Endothelial cell of umbilical vein (primary cell): ENCODE measurements around the gene NR6A1. TPM values are rescaled to one million over a fixed set of nuclear protein-coding genes. Genes with fewer than 3 reads are reported as not detected.

Experiments used
- BruUV-seq: library from RNA; stranded (reverse); fragments of 400-500 nt; replicated peaks from 2 replicates; lab custom pipeline; 2021; lab: Mats Ljungman, UMichigan
- CTCF ChIA-PET: fragments of 300-600, 350-600 bp; sonication (Branson Sonifier 250); formaldehyde crosslinking; loops from one replicate; lab custom pipeline; 2021; ENCODE audit warnings: antibody characterized with exemption, inconsistent platforms; lab: Charles Lee
- POLR2A ChIA-PET: fragments of 300-600, 350-600 bp; sonication (Branson Sonifier 250); formaldehyde crosslinking; loops from one replicate; lab custom pipeline; 2021; ENCODE audit warnings: antibody characterized with exemption, inconsistent platforms; lab: Charles Lee
- DNase-seq: peaks from one replicate; pipeline ENCODE4 v3.0.0-alpha.2; 2011; ENCODE audit warnings: low read depth, low spot score
- FAIRE-seq: peaks from 2 replicates; lab custom pipeline; 2011; peaks lifted over from hg19 to GRCh38; lab: Jason Lieb, UNC
- H2AFZ ChIP-seq: 2 replicates; pipeline ENCODE4 v1.6.0; 2012; ENCODE audit warnings: low read depth, low read length, control low read depth, inconsistent platforms
- H3K27ac ChIP-seq: 2 replicates; pipeline ENCODE4 v1.5.1; 2011; ENCODE audit warnings: low read depth, mild to moderate bottlenecking, control low read depth, low read length, moderate library complexity; ENCODE audit not compliant: insufficient read depth
- H3K27me3 ChIP-seq, 2 experiments: 2 replicates each; pipeline versions ENCODE4 v1.6.0 to v1.6.1; 2011; ENCODE audit warnings: low read length in 2 of 2, mixed read lengths in 1 of 2; ENCODE audit not compliant: control insufficient read depth in 2 of 2, insufficient read depth in 2 of 2
- H3K36me3 ChIP-seq, 2 experiments: 2 replicates in 1 of 2; 3 replicates in 1 of 2; pipeline ENCODE4 v1.5.1; 2011; ENCODE audit warnings: low read length in 2 of 2, mild to moderate bottlenecking in 1 of 2, moderate library complexity in 1 of 2; ENCODE audit not compliant: control insufficient read depth in 2 of 2, insufficient read depth in 2 of 2; ENCODE audit errors: extremely low read depth in 1 of 2
- H3K4me1 ChIP-seq: 3 replicates; pipeline ENCODE4 v1.5.1; 2011; ENCODE audit warnings: mild to moderate bottlenecking, low read length; ENCODE audit not compliant: control insufficient read depth, insufficient read depth; ENCODE audit errors: extremely low read depth
- H3K4me2 ChIP-seq: 2 replicates; pipeline ENCODE4 v1.6.1; 2011; ENCODE audit warnings: low read length, control low read depth, mixed read lengths; ENCODE audit not compliant: insufficient read depth
- H3K4me3 ChIP-seq, 3 experiments: fragments of 200-600 bp in 1 of 3; sonication (generic), shearing (Covaris generic) in 1 of 3; replicated peaks in 1 of 3; 2 replicates each; pipeline ENCODE4 v1.5.1; 2011 to 2016; ENCODE audit warnings: control low read depth in 3 of 3, low read length in 3 of 3, mild to moderate bottlenecking in 2 of 3, inconsistent platforms in 1 of 3, low read depth in 1 of 3, moderate library complexity in 1 of 3; ENCODE audit not compliant: insufficient read depth in 1 of 3
- H3K79me2 ChIP-seq: 2 replicates; pipeline ENCODE4 v1.6.0; 2012; ENCODE audit warnings: low read length, inconsistent platforms; ENCODE audit not compliant: control insufficient read depth, insufficient read depth
- H3K9ac ChIP-seq: replicated peaks from 2 replicates; pipeline ENCODE3; 2011; ENCODE audit warnings: low read length, control low read depth; ENCODE audit not compliant: insufficient read depth; ENCODE audit errors: extremely low read depth
- H3K9me1 ChIP-seq: replicated peaks from 3 replicates; pipeline ENCODE4 v1.6.0; 2011; ENCODE audit warnings: mild to moderate bottlenecking, low read length; ENCODE audit not compliant: control insufficient read depth, insufficient read depth; ENCODE audit errors: extremely low read depth
- H3K9me3 ChIP-seq: replicated peaks from 2 replicates; pipeline ENCODE4 v1.5.1; 2012; ENCODE audit warnings: low read length, inconsistent platforms; ENCODE audit not compliant: control insufficient read depth, insufficient read depth
- H4K20me1 ChIP-seq: replicated peaks from 2 replicates; pipeline ENCODE3; 2011; ENCODE audit warnings: mild to moderate bottlenecking, low read length; ENCODE audit not compliant: control insufficient read depth, insufficient read depth; ENCODE audit errors: extremely low read depth
- EZH2 ChIP-seq: IDR thresholded peaks from 2 replicates; pipeline ENCODE4 v1.6.1; 2012; ENCODE audit warnings: borderline replicate concordance, low read depth, mild to moderate bottlenecking, moderate library complexity, low read length, inconsistent platforms; ENCODE audit not compliant: severe bottlenecking
- FOS ChIP-seq: IDR thresholded peaks from 2 replicates; pipeline ENCODE4 v1.6.1; 2011; ENCODE audit warnings: mild to moderate bottlenecking, low read length, moderate library complexity, borderline replicate concordance; ENCODE audit not compliant: insufficient read depth
- GATA2 ChIP-seq: IDR thresholded peaks from 2 replicates; pipeline ENCODE4 v1.7.0; 2011; ENCODE audit warnings: low read depth, mild to moderate bottlenecking, moderate library complexity, mixed read lengths, low read length; ENCODE audit not compliant: insufficient read length, insufficient read depth
- JUN ChIP-seq: IDR thresholded peaks from 2 replicates; pipeline ENCODE4 v1.6.1; 2011; ENCODE audit warnings: borderline replicate concordance, low read depth; ENCODE audit not compliant: insufficient read length, insufficient read depth
- MYC ChIP-seq: IDR thresholded peaks from one replicate; pipeline ENCODE4 v1.6.1; 2011; ENCODE audit warnings: mild to moderate bottlenecking, low read depth, low read length
- POLR2A ChIP-seq: IDR thresholded peaks from 2 replicates; pipeline ENCODE4 v1.6.1; 2012; ENCODE audit warnings: low read depth, mild to moderate bottlenecking, control low read depth, low read length
- POLR2AphosphoS5 ChIP-seq: IDR thresholded peaks from 2 replicates; pipeline ENCODE4 v1.6.1; 2012; ENCODE audit warnings: low read depth, mild to moderate bottlenecking, control low read depth, low read length, moderate library complexity; ENCODE audit not compliant: insufficient read depth
- dilution Hi-C: fragments of 300-500 bp; cut with MboI; formaldehyde crosslinking; loops from one replicate; pipeline ENCODE4 v1.15.0; 2019; ENCODE audit warnings: low sequenced_read_pairs; ENCODE audit not compliant: extremely low pct_ligation_motif_present
- intact Hi-C: fragments of 100-400 bp; cut with micrococcal nuclease; formaldehyde crosslinking; loops from one replicate; pipeline ENCODE4 v1.10.0; 2022
- polyA plus RNA-seq, 4 experiments: library from polyadenylated mRNA; depleted of rRNA in 3 of 4; stranded (reverse) in 3 of 4; unstranded in 1 of 4; fragments of >200 nt; gene quantifications; 2 replicates each; pipeline versions ENCODE4 v1.2.1 to v1.2.3, GENCODE V29; 2011 to 2012; ENCODE audit warnings: missing spikeins in 1 of 4
- total RNA-seq: library from RNA; stranded (reverse); gene quantifications from 2 replicates; pipeline ENCODE4 v1.2.3, GENCODE V29; 2021
- TF ChIP-seq, protein P1 (sequence below): IDR thresholded peaks from 2 replicates; pipeline ENCODE4 v1.6.1; 2011; ENCODE audit not compliant: insufficient read depth, insufficient read length
- TF ChIP-seq, protein P2 (sequence below), 2 donors: IDR thresholded peaks; 1 replicate in 1 of 2; 2 replicates in 1 of 2; pipeline ENCODE4 v1.5.1; 2011; ENCODE audit warnings: low read length in 2 of 2, mild to moderate bottlenecking in 2 of 2, moderate library complexity in 2 of 2, control low read depth in 1 of 2, inconsistent platforms in 1 of 2, low read depth in 1 of 2; ENCODE audit not compliant: insufficient read depth in 1 of 2; ENCODE audit errors: extremely low read depth in 1 of 2

NR6A1 gene
- total and polyA plus RNA-seq, 2 donors (not counting 3 experiments of a cell fraction or from before 2014, with no cell fraction given) = 0.17 to 1.2 TPM

DNA sequence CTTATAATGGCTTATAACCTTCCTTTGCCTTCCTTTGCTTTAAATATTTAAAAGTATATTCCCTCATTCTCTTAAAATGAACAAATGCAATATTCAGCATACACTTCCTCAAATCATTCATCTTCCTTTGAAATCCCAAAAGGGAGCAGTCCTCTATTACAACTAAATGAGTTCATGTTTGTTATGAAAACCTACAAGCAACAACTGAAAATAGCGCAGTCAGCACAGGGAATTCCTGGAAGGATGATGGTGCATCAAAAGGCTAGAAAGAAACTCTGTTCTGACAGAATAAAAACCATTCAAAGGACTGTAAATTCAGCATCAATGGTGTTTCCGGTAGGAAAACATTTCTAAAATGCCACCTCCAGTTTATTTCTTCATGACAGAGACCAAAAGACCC, 3.3 kb downstream of the NR6A1 start:
- DNase-seq (no peak), FAIRE-seq (no peak)
- dilution Hi-C loops = no loop called here
- peaks cover 49 to 70% of the 10 kb centered on the region in 2 experiments for H3K27me3 ChIP-seq
- ChIA-PET CTCF (interaction anchor here (1.2 to 4.6 kb wide), 3 partner anchors 9 to 85 kb away, joined by 3 to 27 read pairs (median 8); partner anchors contain the start of gene WDR38), POLR2A (no interaction called here)
- peaks cover 2% of the 10 kb centered on the region for H4K20me1 ChIP-seq
- H3K27ac ChIP-seq = no peak overlapping the region
- H3K4me1 ChIP-seq = peaks cover 10% of the 10 kb centered on the region
- H3K9me3 ChIP-seq = no peaks in the 10 kb centered on the region
- H3K9me1 ChIP-seq = no peaks in the 10 kb centered on the region
- H3K9ac ChIP-seq = no peak overlapping the region
- intact Hi-C loops = loop anchor here (5.0 kb wide), 1 partner anchor 216 kb away; no protein-coding TSS in a partner anchor
- TF ChIP-seq, protein P1, sequence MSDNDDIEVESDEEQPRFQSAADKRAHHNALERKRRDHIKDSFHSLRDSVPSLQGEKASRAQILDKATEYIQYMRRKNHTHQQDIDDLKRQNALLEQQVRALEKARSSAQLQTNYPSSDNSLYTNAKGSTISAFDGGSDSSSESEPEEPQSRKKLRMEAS = no peak
- no peak for TF ChIP-seq GATA2
- TF ChIP-seq JUN = no peak
- no peak for TF ChIP-seq POLR2A
- TF ChIP-seq, protein P2, sequence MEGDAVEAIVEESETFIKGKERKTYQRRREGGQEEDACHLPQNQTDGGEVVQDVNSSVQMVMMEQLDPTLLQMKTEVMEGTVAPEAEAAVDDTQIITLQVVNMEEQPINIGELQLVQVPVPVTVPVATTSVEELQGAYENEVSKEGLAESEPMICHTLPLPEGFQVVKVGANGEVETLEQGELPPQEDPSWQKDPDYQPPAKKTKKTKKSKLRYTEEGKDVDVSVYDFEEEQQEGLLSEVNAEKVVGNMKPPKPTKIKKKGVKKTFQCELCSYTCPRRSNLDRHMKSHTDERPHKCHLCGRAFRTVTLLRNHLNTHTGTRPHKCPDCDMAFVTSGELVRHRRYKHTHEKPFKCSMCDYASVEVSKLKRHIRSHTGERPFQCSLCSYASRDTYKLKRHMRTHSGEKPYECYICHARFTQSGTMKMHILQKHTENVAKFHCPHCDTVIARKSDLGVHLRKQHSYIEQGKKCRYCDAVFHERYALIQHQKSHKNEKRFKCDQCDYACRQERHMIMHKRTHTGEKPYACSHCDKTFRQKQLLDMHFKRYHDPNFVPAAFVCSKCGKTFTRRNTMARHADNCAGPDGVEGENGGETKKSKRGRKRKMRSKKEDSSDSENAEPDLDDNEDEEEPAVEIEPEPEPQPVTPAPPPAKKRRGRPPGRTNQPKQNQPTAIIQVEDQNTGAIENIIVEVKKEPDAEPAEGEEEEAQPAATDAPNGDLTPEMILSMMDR (IDR thresholded peaks at IDR 0.05; ENCODE audit: extremely low read depth in 1 of 2, insufficient read depth in 1 of 2, low read depth in 1 of 2, low read length in 2 of 2) = no peak
- no peak for TF ChIP-seq MYC
- TF ChIP-seq POLR2AphosphoS5 = no peak
- no peak for TF ChIP-seq FOS
- no peak for TF ChIP-seq EZH2
- no peaks in the 10 kb centered on the region for H3K36me3 ChIP-seq
- no peak overlapping the region for H2AFZ ChIP-seq
- H3K4me3 ChIP-seq = no peak overlapping the region
- BruUV-seq = no TSS peak
- no peaks in the 10 kb centered on the region for H3K79me2 ChIP-seq
- H3K4me2 ChIP-seq = no peak overlapping the region
